NCI-H1436 treated with DMSO at 0.1 percent for 48 hours (cell line): ENCODE results near the gene ERGIC1.
"Not testable (repeated sequence)": the region's sequence is repeated elsewhere in the genome, so short reads cannot be mapped to it uniquely, and the experiment has no call there.

ENCODE experiments used
- DNase-seq: peaks from one replicate; lab custom pipeline; 2025; lab: John Stamatoyannopoulos, UW

ERGIC1 gene

GRCh38 chr5:172833686-172834414, at the start of gene ERGIC1:
Gene ERGIC1, plus strand, starts transcription at chr5:172834251. Its CDS starts 163 bp downstream, at chr5:172834414.
- DNase-seq, result no peak

GRCh38 chr5:172785429-172786088, 48.5 kb upstream of the ERGIC1 start:
- no peak for DNase-seq

GRCh38 chr5:172786736-172787462, 47.2 kb upstream of the ERGIC1 start:
- DNase-seq, result no peak

GRCh38 chr5:172787538-172787937, 46.5 kb upstream of the ERGIC1 start:
- not testable (repeated sequence) for DNase-seq

- DNase-seq, result no peak
Observed at GRCh38 chr5:172788771-172789686, 45.0 kb upstream of the ERGIC1 start.

- no peak for DNase-seq
Observed at GRCh38 chr5:172789687-172790495, 44.2 kb upstream of the ERGIC1 start.

- DNase-seq, result no peak
Observed at GRCh38 chr5:172790496-172790889, 43.6 kb upstream of the ERGIC1 start.

GRCh38 chr5:172791286-172791685, 42.8 kb upstream of the ERGIC1 start:
- DNase-seq, result no peak

- no peak for DNase-seq
Observed at GRCh38 chr5:172791726-172792445, 42.2 kb upstream of the ERGIC1 start.

GRCh38 chr5:172792701-172793570, 41.1 kb upstream of the ERGIC1 start:
- no peak for DNase-seq

GRCh38 chr5:172793577-172794488, 40.2 kb upstream of the ERGIC1 start:
- DNase-seq, result no peak

- DNase-seq, result no peak
Observed at GRCh38 chr5:172795318-172795977, 38.6 kb upstream of the ERGIC1 start.

- DNase-seq, result no peak
Observed at GRCh38 chr5:172796306-172796705, 37.7 kb upstream of the ERGIC1 start.

GRCh38 chr5:172797771-172798191, 36.3 kb upstream of the ERGIC1 start:
- no peak for DNase-seq

GRCh38 chr5:172798422-172799215, 35.4 kb upstream of the ERGIC1 start:
- no peak for DNase-seq

- no peak for DNase-seq
Observed at GRCh38 chr5:172799416-172799815, 34.6 kb upstream of the ERGIC1 start.

- no peak for DNase-seq
Observed at GRCh38 chr5:172800088-172800551, 33.9 kb upstream of the ERGIC1 start.
